ENCODE results near the gene POLN.

POLN gene

GRCh38 chr4:2259541-2260343 is 17.8 kb upstream of the POLN start:
- no peak for DNase-seq (ENCODE audit: low read depth)
- TF ChIP-seq POLR2A (IDR thresholded peaks at IDR 0.05; ENCODE audit: extremely low read depth, insufficient read length) (no peak), MYC (IDR thresholded peaks at IDR 0.05; ENCODE audit: low read depth, low read length) (no peak), MAX (IDR thresholded peaks at IDR 0.05; ENCODE audit: low read depth, low read length) (no peak), CTCF (IDR thresholded peaks at IDR 0.05; ENCODE audit: low read depth, low read length) (no peak)
- H3K4me3 ChIP-seq (ENCODE audit: low read depth, low read length), result no peak overlapping the region

- TF ChIP-seq MYC (IDR thresholded peaks at IDR 0.05; ENCODE audit: low read depth, low read length) (no peak), CTCF (IDR thresholded peaks at IDR 0.05; ENCODE audit: low read depth, low read length) (no peak), POLR2A (IDR thresholded peaks at IDR 0.05; ENCODE audit: extremely low read depth, insufficient read length) (no peak)
- no peak overlapping the region for H3K4me3 ChIP-seq (ENCODE audit: low read depth, low read length)
- no peak for DNase-seq (ENCODE audit: low read depth)
Measured at GRCh38 chr4:2259036-2259540, 17.2 kb upstream of the POLN start.

GRCh38 chr4:2258091-2259035 is 16.4 kb upstream of the POLN start:
- TF ChIP-seq CTCF (IDR thresholded peaks at IDR 0.05; ENCODE audit: low read depth, low read length) (no peak), POLR2A (IDR thresholded peaks at IDR 0.05; ENCODE audit: extremely low read depth, insufficient read length) (no peak), MYC (IDR thresholded peaks at IDR 0.05; ENCODE audit: low read depth, low read length) (no peak), MAX (IDR thresholded peaks at IDR 0.05; ENCODE audit: low read depth, low read length) (no peak)
- no peak overlapping the region for H3K4me3 ChIP-seq (ENCODE audit: low read depth, low read length)
- DNase-seq (ENCODE audit: low read depth), result no peak

GRCh38 chr4:2257361-2258081 is 15.6 kb upstream of the POLN start:
- no peak for TF ChIP-seq MYC (IDR thresholded peaks at IDR 0.05; ENCODE audit: low read depth, low read length)
- no peak for TF ChIP-seq CTCF (IDR thresholded peaks at IDR 0.05; ENCODE audit: low read depth, low read length)
- no peak for TF ChIP-seq POLR2A (IDR thresholded peaks at IDR 0.05; ENCODE audit: extremely low read depth, insufficient read length)
- no peak for TF ChIP-seq MAX (IDR thresholded peaks at IDR 0.05; ENCODE audit: low read depth, low read length)
- H3K4me3 ChIP-seq (ENCODE audit: low read depth, low read length), result no peak overlapping the region
- no peak for DNase-seq (ENCODE audit: low read depth)

GRCh38 chr4:2256781-2257191 is 14.9 kb upstream of the POLN start:
- no peak overlapping the region for H3K4me3 ChIP-seq (ENCODE audit: low read depth, low read length)
- DNase-seq (ENCODE audit: low read depth), result no peak
- TF ChIP-seq POLR2A (IDR thresholded peaks at IDR 0.05; ENCODE audit: extremely low read depth, insufficient read length), result no peak
- TF ChIP-seq CTCF (IDR thresholded peaks at IDR 0.05; ENCODE audit: low read depth, low read length), result no peak
- TF ChIP-seq MYC (IDR thresholded peaks at IDR 0.05; ENCODE audit: low read depth, low read length), result no peak
- TF ChIP-seq MAX (IDR thresholded peaks at IDR 0.05; ENCODE audit: low read depth, low read length), result no peak
